ENCODE measurements around the gene CXCL12.

Gene CXCL12

GRCh38 chr10:44330431-44330830 lies 54.5 kb downstream of the CXCL12 start:
- no peak for DNase-seq

- no peak for DNase-seq
Observed at GRCh38 chr10:44327461-44327860, 57.4 kb downstream of the CXCL12 start.
